Gastrocnemius medialis (tissue), 4 donors: ENCODE results near the gene AURKAIP1. TPM values are rescaled to one million over a fixed set of nuclear protein-coding genes. Genes with fewer than 3 reads are reported as not detected.

Experiments
- ATAC-seq, 2 donors: fragments of 150-250 bp; one replicate each; pipeline ENCODE4 v1.9.1; 2016
- DNase-seq, 2 donors: peaks; one replicate each; pipeline ENCODE4 v3.0.0-alpha.2; 2019
- H3K27ac ChIP-seq, 4 donors: fragments of 200-600 bp; sonication (generic); 1 replicate in 1 of 4; 2 replicates in 3 of 4; pipeline ENCODE4 v1.5.1; 2016 to 2018; ENCODE audit warnings: mild to moderate bottlenecking in 2 of 4, moderate library complexity in 1 of 4
- H3K27me3 ChIP-seq, 3 donors: fragments of 200-600 bp; sonication (generic) in 2 of 3; 1 replicate in 1 of 3; 2 replicates in 2 of 3; pipeline versions ENCODE4 v1.5.1 to v1.6.0; 2016 to 2019; ENCODE audit warnings: mild to moderate bottlenecking in 1 of 3, moderate library complexity in 1 of 3
- H3K36me3 ChIP-seq, 2 donors: fragments of 200-600 bp; sonication (generic) in 1 of 2; one replicate each; pipeline ENCODE4 v1.5.1; 2017 to 2018
- H3K4me1 ChIP-seq, 2 donors: fragments of 200-600 bp; sonication (generic) in 1 of 2; one replicate each; pipeline ENCODE4 v1.5.1; 2016 to 2017; ENCODE audit warnings: mild to moderate bottlenecking in 2 of 2
- H3K4me3 ChIP-seq, 4 donors: fragments of 200-600 bp; sonication (generic) in 3 of 4; 1 replicate in 1 of 4; 2 replicates in 3 of 4; pipeline ENCODE4 v1.5.1; 2016 to 2019; ENCODE audit warnings: mild to moderate bottlenecking in 2 of 4
- H3K9me3 ChIP-seq, 3 donors: fragments of 200-600 bp; sonication (generic) in 2 of 3; 1 replicate in 1 of 3; 2 replicates in 2 of 3; pipeline ENCODE4 v1.5.1; 2016 to 2019
- CTCF ChIP-seq, 5 experiments: fragments of 450-650 bp in 3 of 5; fragments of 200-600 bp in 2 of 5; sonication (generic) in 2 of 5; IDR thresholded peaks in 4 of 5; conservative IDR thresholded peaks in 1 of 5; 1 replicate in 4 of 5; 2 replicates in 1 of 5; pipeline ENCODE4 v1.5.1; 2016 to 2019; ENCODE audit warnings: antibody characterized with exemption in 5 of 5, mild to moderate bottlenecking in 3 of 5, moderate library complexity in 3 of 5
- POLR2A ChIP-seq, 2 donors: fragments of 450-650 bp; IDR thresholded peaks; one replicate each; pipeline ENCODE4 v1.6.1; 2017; ENCODE audit warnings: antibody characterized with exemption in 2 of 2, mild to moderate bottlenecking in 2 of 2, moderate library complexity in 2 of 2
- in situ Hi-C, 4 donors: fragments of 200-750 bp; cut with MboI; loops; one replicate each; pipeline versions ENCODE4 v1.15.0 to v1.8.0; 2017; ENCODE audit warnings: low sequenced_read_pairs in 4 of 4
- intact Hi-C: fragments of 100-400 bp; cut with DNase I; formaldehyde crosslinking; loops from one replicate; pipeline ENCODE4 v1.15.1; 2023; ENCODE audit warnings: low total_unique reads
- total RNA-seq, 4 donors: library from RNA; depleted of rRNA; stranded (reverse); fragments of >200 nt; gene quantifications; one replicate each; pipeline versions ENCODE4 v1.1.0 to v1.2.3, GENCODE V29; 2016

The AURKAIP1 gene
- total RNA-seq, 4 donors from 2014 or later = 165 to 450 (median 234) TPM

- Histone ChIP-seq H3K36me3 (no peaks in the 10 kb centered on the region), H3K27me3 (peaks cover 0 to 3% (median 0%) of the 10 kb centered on the region in 3 donors), H3K4me1 (peaks cover 0 to 3% of the 10 kb centered on the region in 2 donors), H3K4me3 (no peak overlapping the region), H3K27ac (no peak overlapping the region), H3K9me3 (no peaks in the 10 kb centered on the region)
- no peak for ATAC-seq
- no peak for TF ChIP-seq CTCF (IDR thresholded peaks at IDR 0.05 in 4 of 5, conservative IDR thresholded peaks at IDR 0.05 in 1 of 5)
- TF ChIP-seq POLR2A (IDR thresholded peaks at IDR 0.05) = no peak
- intact Hi-C loops (no loop called here), in situ Hi-C loops (no loop called here)
- DNase-seq = no peak
Observed at GRCh38 chr1:1421907-1422464, 47.0 kb upstream of the AURKAIP1 start.

DNA sequence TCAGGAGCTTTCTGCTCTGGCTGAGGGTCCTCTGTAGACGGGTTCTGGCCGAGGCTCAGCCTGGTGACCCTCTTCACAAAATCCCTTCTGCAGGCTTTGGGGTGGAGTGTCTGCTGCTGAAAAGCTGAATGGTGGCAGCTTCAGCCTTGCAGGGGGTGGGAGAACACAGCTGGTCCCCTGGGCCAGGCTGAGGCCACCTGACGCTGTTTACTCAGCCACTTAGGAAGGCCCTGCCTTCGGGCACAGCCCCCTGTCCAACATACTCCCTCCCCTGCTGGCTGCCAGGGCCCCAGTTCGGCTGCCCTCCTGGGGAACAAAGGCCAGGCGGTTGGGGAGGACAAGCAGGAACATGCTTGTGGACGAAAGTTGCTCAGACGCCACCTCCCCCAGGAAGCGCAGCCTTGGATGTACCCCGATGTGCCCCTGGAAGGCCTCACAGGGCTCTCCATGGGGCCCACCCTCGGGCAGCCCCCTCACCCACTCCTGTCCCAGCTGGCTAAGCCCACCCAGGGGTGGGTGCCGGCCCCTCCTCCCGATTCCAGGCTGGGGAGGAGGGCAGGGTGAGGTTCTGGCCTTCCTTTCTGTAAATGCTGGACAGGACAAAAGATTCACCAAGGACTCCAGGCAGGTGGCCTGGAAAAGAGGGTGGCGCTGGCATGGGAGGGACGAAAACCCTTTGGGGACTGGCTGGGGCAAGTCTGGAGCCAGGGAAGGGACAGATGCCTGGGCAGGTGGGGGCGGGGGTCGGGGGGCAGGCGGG is 46.3 kb upstream of the AURKAIP1 start, which contains the start of gene ANKRD65:
Gene ANKRD65, minus strand, starts transcription at position 130 of the 760 bp plus-strand sequence. CDS start 271 bp downstream, outside the sequence.
- H3K9me3 ChIP-seq = no peaks in the 10 kb centered on the region
- H3K27ac ChIP-seq = peak within 1 kb of the TSS in 1 of 4 donors; percentile 33
- intact Hi-C loops (no loop called here), in situ Hi-C loops (no loop called here)
- TF ChIP-seq CTCF (IDR thresholded peaks at IDR 0.05 in 4 of 5, conservative IDR thresholded peaks at IDR 0.05 in 1 of 5) = no peak
- no peak for TF ChIP-seq POLR2A (IDR thresholded peaks at IDR 0.05)
- no peaks in the 10 kb centered on the region for H3K36me3 ChIP-seq
- DNase-seq = no peak
- no peaks in the 10 kb centered on the region for H3K27me3 ChIP-seq
- no peak for ATAC-seq
- peaks cover 0 to 3% of the 10 kb centered on the region in 2 donors for H3K4me1 ChIP-seq
- peak within 1 kb of the TSS in 2 of 4 donors; percentile 28 to 47 for H3K4me3 ChIP-seq

DNA sequence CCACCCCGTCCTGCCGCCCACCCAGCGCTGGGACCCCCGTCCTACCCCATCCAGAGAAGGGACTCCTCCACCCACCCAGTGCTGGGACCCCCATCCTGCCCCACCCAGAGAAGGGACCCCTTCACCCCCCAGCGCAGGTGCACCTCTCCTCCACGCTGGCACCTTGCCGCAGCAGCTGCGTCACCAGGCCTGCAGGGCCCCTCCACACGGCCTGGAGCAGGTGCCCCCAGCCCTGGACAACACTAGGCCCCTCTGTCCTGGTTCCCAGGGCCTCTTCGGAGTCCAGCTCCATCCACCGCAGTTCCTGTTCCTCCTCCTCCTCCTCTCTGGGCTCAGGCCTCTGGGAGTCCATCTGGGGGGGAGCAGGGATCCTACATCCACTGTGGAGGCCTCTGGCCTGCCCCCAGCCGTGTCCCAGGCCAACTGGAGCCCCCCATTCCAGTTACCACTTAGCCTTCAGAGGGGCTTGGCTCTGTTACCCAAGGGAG is 45.7 kb upstream of the AURKAIP1 start:
- ATAC-seq (no peak), DNase-seq (no peak)
- peaks cover 0 to 3% of the 10 kb centered on the region in 2 donors for H3K4me1 ChIP-seq
- H3K27ac ChIP-seq = no peak overlapping the region
- H3K4me3 ChIP-seq = peak overlapping the region in 2 of 4 donors; percentile 28 to 47
- no peaks in the 10 kb centered on the region for H3K36me3 ChIP-seq
- intact Hi-C loops = no loop called here
- no peaks in the 10 kb centered on the region for H3K27me3 ChIP-seq
- TF ChIP-seq POLR2A (IDR thresholded peaks at IDR 0.05) (no peak), CTCF (IDR thresholded peaks at IDR 0.05 in 4 of 5, conservative IDR thresholded peaks at IDR 0.05 in 1 of 5) (no peak)
- H3K9me3 ChIP-seq = no peaks in the 10 kb centered on the region
- in situ Hi-C loops = no loop called here

DNA sequence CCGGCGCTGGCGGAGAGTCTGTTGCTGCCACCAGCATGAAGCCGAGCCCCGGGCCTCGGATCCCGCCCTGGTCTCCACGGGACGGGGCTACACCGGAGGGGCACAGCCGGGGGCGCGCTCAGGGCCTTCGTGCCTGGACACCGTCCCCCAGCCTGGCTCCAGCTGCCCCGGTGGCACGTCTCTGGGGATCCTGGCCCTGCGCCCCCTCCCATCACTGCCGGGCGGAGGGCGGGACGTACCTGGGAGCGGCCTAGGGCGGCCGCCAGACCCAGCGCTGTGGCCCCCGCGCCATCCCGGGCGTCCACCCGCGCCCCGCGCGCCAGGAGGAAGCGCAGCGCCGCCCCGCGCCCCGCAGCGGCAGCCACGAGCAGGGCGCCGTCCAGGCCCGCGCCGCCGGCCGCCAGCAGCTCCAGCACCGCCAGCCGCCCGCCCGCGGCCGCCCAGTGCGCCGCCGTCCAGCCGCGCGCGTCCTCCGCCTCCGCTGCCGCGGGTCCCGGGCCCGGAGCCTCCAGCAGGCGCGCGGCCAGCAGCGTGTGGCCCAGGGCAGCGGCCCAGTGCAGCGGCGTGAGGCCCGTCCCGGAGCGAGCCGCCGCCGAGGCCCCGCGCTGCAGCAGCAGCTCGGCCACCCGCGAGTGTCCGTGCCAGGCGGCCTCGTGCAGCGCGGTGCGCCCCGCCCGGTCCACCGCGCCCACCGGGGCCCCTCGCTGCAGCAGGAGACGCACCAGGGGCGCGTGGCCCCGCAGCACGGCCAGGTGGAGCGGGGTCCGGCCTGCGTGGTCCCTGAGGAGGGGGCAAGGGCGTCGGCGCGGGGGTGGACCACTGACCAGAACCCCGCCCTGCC is 45.0 kb upstream of the AURKAIP1 start:
- H3K36me3 ChIP-seq = no peaks in the 10 kb centered on the region
- intact Hi-C loops (no loop called here), in situ Hi-C loops (no loop called here)
- H3K9me3 ChIP-seq = no peaks in the 10 kb centered on the region
- H3K4me1 ChIP-seq = peaks cover 0 to 3% of the 10 kb centered on the region in 2 donors
- no peaks in the 10 kb centered on the region for H3K27me3 ChIP-seq
- H3K27ac ChIP-seq = peak overlapping the region in 3 of 4 donors; percentile 40 to 54 (median 50)
- TF ChIP-seq CTCF (IDR thresholded peaks at IDR 0.05 in 4 of 5, conservative IDR thresholded peaks at IDR 0.05 in 1 of 5) = peak in 1 of 5 experiments; percentile 24
- TF ChIP-seq POLR2A (IDR thresholded peaks at IDR 0.05) = no peak
- DNase-seq (no peak), ATAC-seq (peak; percentile 36 to 58)
- H3K4me3 ChIP-seq = peak overlapping the region; percentile 36 to 47 (median 45)
